ENCODE measurements around the gene KIAA1328.

- TF ChIP-seq CTCF (IDR thresholded peaks at IDR 0.05) (no peak), EZH2phosphoT487 (IDR thresholded peaks at IDR 0.05) (no peak), EZH2 (IDR thresholded peaks at IDR 0.05) (no peak)
Measured at GRCh38 chr18:36819621-36820020, 9.3 kb upstream of the KIAA1328 start.

Measured in neural progenitor cell (in vitro differentiated cells).